ENCODE measurements around the gene HIP1. TPM values are rescaled to one million over a fixed set of nuclear protein-coding genes. Genes with fewer than 3 reads are reported as not detected.
A peak's percentile ranks its signal among the peaks of the same experiment; 100 is the strongest.
"Not testable (repeated sequence)": the region's sequence is repeated elsewhere in the genome, so short reads cannot be mapped to it uniquely, and the experiment has no call there.

Gene HIP1
- 20.5 and 43.3 TPM in 2 replicates for total RNA-seq (2014; rRNA removed; shearing (Covaris generic))

GRCh38 chr7:75738604-75738974, at the start of gene HIP1:
HIP1 (minus strand) TSS chr7:75738941; CDS start chr7:75738920, 21 bp downstream.
- DNase-seq (ENCODE audit: low read depth), result no peak

GRCh38 chr7:75788154-75788847, 49.6 kb upstream of the HIP1 start:
- not testable (repeated sequence) for DNase-seq (ENCODE audit: low read depth)

DNA sequence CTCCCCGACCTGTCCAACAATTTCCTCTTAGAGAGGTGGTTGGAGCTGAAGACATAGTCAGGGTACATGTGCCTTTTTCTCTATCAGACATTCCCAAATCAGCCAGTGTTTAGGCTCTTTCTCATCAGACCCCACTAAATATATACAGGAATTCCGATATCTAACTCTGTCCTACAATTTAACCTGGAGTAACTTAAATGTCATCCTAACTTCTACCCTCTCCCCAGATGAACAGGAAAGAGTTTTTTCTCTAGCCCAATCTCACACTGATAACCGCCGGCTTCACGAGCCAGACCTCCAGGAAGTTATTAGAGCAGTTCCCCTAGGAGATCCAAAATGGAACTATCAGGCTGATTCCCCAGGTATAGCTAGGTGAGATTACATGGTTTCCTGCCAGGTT, 44.3 kb upstream of the HIP1 start:
- not testable (repeated sequence) for DNase-seq (ENCODE audit: low read depth)

DNA sequence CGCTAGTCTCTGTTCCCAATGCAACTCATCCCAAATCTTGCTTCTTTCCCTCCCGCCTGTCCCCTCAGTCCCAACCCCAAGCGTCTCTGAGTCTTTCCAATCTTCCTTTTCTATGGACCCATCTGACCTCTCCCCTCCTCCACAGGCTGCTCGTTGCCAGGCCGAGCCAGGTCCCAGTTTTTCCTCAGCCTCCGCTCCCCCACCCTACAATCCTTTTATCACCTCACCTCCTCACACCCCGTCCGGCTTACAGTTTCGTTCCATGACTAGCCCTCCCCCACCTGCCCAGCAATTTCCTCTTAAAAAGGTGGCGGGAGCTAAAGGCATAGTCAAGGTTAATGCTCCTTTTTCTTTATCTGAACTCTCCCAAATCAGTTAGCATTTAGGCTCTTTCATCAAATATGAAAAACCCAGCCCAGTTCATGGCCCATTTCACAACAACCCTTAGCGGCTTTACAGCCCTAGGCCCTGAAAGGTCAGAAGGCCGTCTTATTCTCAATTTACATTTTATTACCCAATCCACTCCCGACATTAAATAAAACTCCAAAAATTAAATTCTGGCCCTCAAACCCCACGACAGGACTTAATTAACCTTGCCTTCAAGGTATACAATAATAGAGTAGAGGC, 42.0 kb upstream of the HIP1 start:
- not testable (repeated sequence) for DNase-seq (ENCODE audit: low read depth)

GRCh38 chr7:75779516-75779915, 40.8 kb upstream of the HIP1 start:
- DNase-seq (ENCODE audit: low read depth), result peak; percentile 65

- not testable (repeated sequence) for DNase-seq (ENCODE audit: low read depth)
Measured at GRCh38 chr7:75779035-75779434, 40.3 kb upstream of the HIP1 start.

- peak; percentile 94 for DNase-seq (ENCODE audit: low read depth)
Measured at GRCh38 chr7:75776295-75776971, 37.7 kb upstream of the HIP1 start.

- DNase-seq (ENCODE audit: low read depth), result not testable (repeated sequence)
Measured at GRCh38 chr7:75773958-75774357, 35.2 kb upstream of the HIP1 start.

- DNase-seq (ENCODE audit: low read depth), result peak; percentile 94
Measured at GRCh38 chr7:75772081-75773077, 33.6 kb upstream of the HIP1 start, which contains the start of gene CCL26. CCL26 (minus strand) TSS chr7:75772211; CDS start chr7:75772176, 35 bp downstream.

DNA sequence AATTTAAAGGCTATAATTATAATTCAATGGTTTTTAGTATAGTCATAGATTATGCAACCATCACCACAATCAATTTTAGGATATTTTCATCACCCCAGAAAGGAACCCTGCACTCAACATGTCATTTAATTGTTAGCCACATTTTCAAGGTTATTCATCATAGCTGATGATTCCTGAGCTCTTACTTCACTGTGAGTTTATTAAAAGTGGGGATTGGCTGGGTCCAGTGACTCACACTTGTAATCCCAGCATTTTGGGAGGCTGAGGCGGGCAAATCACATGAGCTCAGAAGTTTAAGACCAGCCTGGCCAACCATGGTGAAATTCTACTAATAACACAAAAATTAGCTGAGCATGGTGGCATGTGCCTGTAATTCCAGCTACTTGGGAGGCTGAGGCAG, 32.5 kb upstream of the HIP1 start:
- peak; percentile 90 for DNase-seq (ENCODE audit: low read depth)

DNA sequence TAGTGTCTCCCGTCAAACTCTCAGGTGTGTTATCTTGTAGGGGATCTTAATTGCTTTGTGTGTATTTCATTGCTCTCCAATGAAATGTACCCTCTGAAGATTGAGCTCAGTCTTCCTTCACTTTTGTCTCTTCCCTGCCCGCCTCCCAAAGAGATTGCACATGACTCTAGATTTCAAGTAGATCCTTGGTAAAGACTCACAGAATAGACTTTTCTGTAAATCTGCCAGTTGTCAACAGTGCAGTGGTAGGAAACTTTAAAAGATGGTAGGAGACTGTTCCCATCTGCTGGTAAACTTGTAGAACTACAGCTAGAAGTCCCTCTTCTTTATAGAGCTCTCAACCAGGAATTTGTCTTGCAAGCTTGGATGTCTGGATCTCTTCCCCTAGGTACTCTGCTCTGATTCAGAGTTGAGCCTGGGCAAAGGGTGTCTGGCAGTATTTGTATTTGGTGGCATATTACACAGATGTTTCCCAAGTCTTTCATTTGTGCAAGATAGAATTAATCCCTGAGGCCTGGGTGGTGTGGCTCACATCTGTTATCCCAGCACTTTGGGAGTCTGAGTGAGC, 23.7 kb upstream of the HIP1 start:
- DNase-seq (ENCODE audit: low read depth), result peak; percentile 76

- not testable (repeated sequence) for DNase-seq (ENCODE audit: low read depth)
Measured at GRCh38 chr7:75761801-75762200, 23.1 kb upstream of the HIP1 start.

- DNase-seq (ENCODE audit: low read depth), result no peak
Measured at GRCh38 chr7:75758491-75758890, 19.8 kb upstream of the HIP1 start.

GRCh38 chr7:75757860-75758259, 19.1 kb upstream of the HIP1 start:
- no peak for DNase-seq (ENCODE audit: low read depth)

GRCh38 chr7:75756991-75757676, 18.4 kb upstream of the HIP1 start:
- peak; percentile 52 for DNase-seq (ENCODE audit: low read depth)

DNA sequence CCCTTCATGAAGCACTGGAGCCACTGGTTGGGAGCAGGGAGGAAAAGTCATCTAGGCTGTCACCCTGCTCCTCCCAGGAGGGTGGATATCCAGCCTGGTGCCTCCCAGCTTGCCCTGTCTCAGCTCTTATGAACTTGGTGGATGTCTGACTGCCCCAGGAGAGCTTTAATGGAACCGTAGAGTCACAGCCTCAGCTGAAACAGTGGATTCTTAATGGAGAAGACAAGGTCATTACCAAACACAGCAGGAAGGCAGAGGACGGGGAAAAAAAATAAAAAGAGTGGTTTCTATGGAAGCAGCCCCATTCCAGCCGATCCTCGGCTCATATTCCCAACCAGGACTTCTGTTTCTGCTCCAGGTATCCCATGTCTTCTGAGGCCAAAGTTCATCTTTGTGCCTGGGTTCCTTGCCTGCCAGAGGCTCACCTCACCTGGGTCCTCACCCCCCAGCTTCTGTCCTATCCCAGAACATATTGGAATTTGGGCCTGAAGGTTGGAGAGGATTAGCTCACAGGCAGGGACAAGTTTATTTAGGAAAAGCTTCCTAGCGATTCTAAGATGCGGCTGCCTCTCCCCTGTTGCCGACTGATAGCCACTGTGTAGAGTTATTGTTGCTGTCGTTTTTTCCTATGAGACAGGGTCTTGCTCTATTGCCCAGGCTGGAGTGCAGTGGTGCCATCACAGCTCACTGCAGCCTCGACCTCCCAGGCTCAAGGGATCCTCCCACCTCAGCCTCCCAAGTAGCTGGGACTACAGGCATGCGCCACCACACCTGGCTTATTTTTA, 17.7 kb upstream of the HIP1 start:
- DNase-seq (ENCODE audit: low read depth), result no peak

DNA sequence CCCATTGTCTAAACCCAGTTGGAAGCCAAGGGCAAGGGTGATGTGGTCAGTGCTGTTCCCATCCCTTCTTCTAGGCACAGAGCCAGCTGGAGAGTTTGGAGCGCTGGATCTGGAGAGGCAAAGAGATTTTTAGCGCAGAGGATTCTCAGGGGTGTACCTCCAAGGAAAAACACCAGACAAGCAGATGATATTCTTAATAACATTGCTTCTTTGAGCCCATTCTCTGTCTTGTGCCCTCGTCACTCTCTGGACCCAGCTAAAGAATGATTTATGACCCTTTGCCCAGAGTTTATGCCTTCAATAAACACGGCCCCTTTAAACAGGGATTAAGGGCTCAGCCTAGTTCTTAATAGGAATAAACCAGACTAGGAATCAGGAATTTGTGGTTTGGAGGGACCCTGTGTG, 4.7 kb upstream of the HIP1 start:
- peak; percentile 30 for DNase-seq (ENCODE audit: low read depth)

GRCh38 chr7:75740846-75741497, 2.2 kb upstream of the HIP1 start:
- no peak for DNase-seq (ENCODE audit: low read depth)
